Measurements from ENCODE around the gene PRUNE2. TPM values are rescaled to one million over a fixed set of nuclear protein-coding genes. Genes with fewer than 3 reads are reported as not detected.

Gene PRUNE2
- total and polyA plus RNA-seq, 2 of the 8 experiments (the other 6 are each of a cell fraction or from before 2014, with no cell fraction given): 5.5 to 13.3 TPM

- no peak overlapping the region for H3K4me3 ChIP-seq (ENCODE audit: extremely low read depth in 1 of 4, insufficient read depth in 2 of 4, low read depth in 3 of 4, low read length in 4 of 4)
- no peak overlapping the region for H2AFZ ChIP-seq (ENCODE audit: low read length)
- H3K27me3 ChIP-seq (replicated peaks in 1 of 4; ENCODE audit: control insufficient read depth in 3 of 4, extremely low read depth in 1 of 4, insufficient read depth in 3 of 4, low read length in 3 of 4): no peaks in the 10 kb centered on the region
- no peak overlapping the region for H2BK5ac ChIP-seq (ENCODE audit: low read depth, low read length)
- H3K18ac ChIP-seq (ENCODE audit: extremely low read depth, low read length): no peak overlapping the region
- no peak overlapping the region for H3K4me2 ChIP-seq (ENCODE audit: insufficient read depth in 1 of 2, low read depth in 2 of 2, low read length in 2 of 2)
- no peak overlapping the region for H2BK120ac ChIP-seq (replicated peaks; ENCODE audit: low read depth, low read length)
- no peak overlapping the region for H3K27ac ChIP-seq (ENCODE audit: low read depth, low read length)
- no peak overlapping the region for H3K23ac ChIP-seq (ENCODE audit: insufficient read length)
- H3K56ac ChIP-seq (replicated peaks; ENCODE audit: insufficient read length, low read depth, low read length): no peak overlapping the region
- H4K8ac ChIP-seq (ENCODE audit: extremely low read depth, insufficient read depth, low read length): no peak overlapping the region
- H2BK20ac ChIP-seq (ENCODE audit: low read length): no peak overlapping the region
- no peaks in the 10 kb centered on the region; a peak in 2 of 7 replicates for H3K4me1 ChIP-seq (replicated peaks in 1 of 4; ENCODE audit: control insufficient read depth in 3 of 4, insufficient read depth in 4 of 4, low read length in 3 of 4)
- H3K4ac ChIP-seq (replicated peaks; ENCODE audit: insufficient read length, low read depth, low read length): no peak overlapping the region
- no peak for FAIRE-seq
- no peaks in the 10 kb centered on the region for H3K79me2 ChIP-seq (ENCODE audit: control insufficient read depth in 1 of 2, insufficient read depth in 2 of 2, low read length in 2 of 2)
- no peak overlapping the region for H4K5ac ChIP-seq (ENCODE audit: insufficient read length, low read depth, low read length)
- DNase-seq (ENCODE audit: low read depth in 1 of 2, low spot score in 2 of 2): no peak
- H3K14ac ChIP-seq (ENCODE audit: insufficient read length): no peak overlapping the region
- WGBS, 2 experiments (ENCODE audit: extremely low coverage in 1 of 2, insufficient coverage in 1 of 2, insufficient read length in 1 of 2, insufficient replicate concordance in 2 of 2, low coverage in 1 of 2, low lambda C conversion rate in 2 of 2, missing lambda C conversion rate in 1 of 2): 86% methylated on average over 1 of the region's 1 CpG; no CpG with 5 or more reads in 1 of the 2 experiments
- no peaks in the 10 kb centered on the region for H3K9me3 ChIP-seq (ENCODE audit: insufficient read depth in 2 of 2, low read depth in 1 of 2, low read length in 1 of 2)
- H3K79me1 ChIP-seq (ENCODE audit: low read depth, low read length): no peaks in the 10 kb centered on the region
- ChIA-PET CTCF (ENCODE audit: partially characterized antibody) (interaction anchor here (0.6 to 1.5 kb wide), 4 partner anchors 86 to 514 kb away, joined by 3 to 7 read pairs (median 4); partner anchors contain the start of gene GCNT1), POLR2A (ENCODE audit: partially characterized antibody) (no interaction called here)
- H2AK5ac ChIP-seq (ENCODE audit: low read depth, low read length): no peak overlapping the region
- H2BK15ac ChIP-seq (ENCODE audit: low read length): no peak overlapping the region
- no peak overlapping the region for H3K9ac ChIP-seq (replicated peaks in 1 of 4; ENCODE audit: extremely low read depth in 1 of 4, low read depth in 3 of 4, low read length in 3 of 4)
- no peak overlapping the region for H2BK12ac ChIP-seq (ENCODE audit: low read depth, low read length)
- no peak overlapping the region for H4K91ac ChIP-seq (replicated peaks; ENCODE audit: insufficient read length, low read length)
- no peaks in the 10 kb centered on the region for H4K20me1 ChIP-seq (replicated peaks in 1 of 2; ENCODE audit: control insufficient read depth in 1 of 2, insufficient read depth in 2 of 2, low read length in 2 of 2)
- H3K23me2 ChIP-seq (ENCODE audit: low read depth, low read length): no peaks in the 10 kb centered on the region
- peaks cover 0 to 3% (median 0%) of the 10 kb centered on the region in 4 experiments; a peak in 1 of 8 replicates for H3K36me3 ChIP-seq (ENCODE audit: control insufficient read depth in 2 of 4, insufficient read depth in 4 of 4, low read length in 3 of 4)
- TF ChIP-seq CBX8 (IDR thresholded peaks at IDR 0.05; ENCODE audit: borderline replicate concordance, low read depth, low read length): no peak
- no peak for TF ChIP-seq CTBP2 (IDR thresholded peaks at IDR 0.05; ENCODE audit: borderline replicate concordance, insufficient read depth, insufficient read length, low read length)
Measured at GRCh38 chr9:76602199-76602598, 303.7 kb downstream of the PRUNE2 start.

All from H1 (cell line).